Muscle of leg (tissue), 11 donors: ENCODE data around the gene SBNO1. TPM values are rescaled to one million over a fixed set of nuclear protein-coding genes. Genes with fewer than 3 reads are reported as not detected.
"Not testable (repeated sequence)": the region's sequence is repeated elsewhere in the genome, so short reads cannot be mapped to it uniquely, and the experiment has no call there.

ENCODE experiments used
- DNase-seq: peaks from one replicate; pipeline ENCODE4 v3.0.0; 2013
- H3K27ac ChIP-seq: one replicate; pipeline ENCODE4 v1.5.1; 2013; ENCODE audit warnings: mild to moderate bottlenecking, low read length, control low read depth
- H3K27me3 ChIP-seq: one replicate; pipeline ENCODE4 v1.6.1; 2013; ENCODE audit warnings: low read length; ENCODE audit not compliant: control insufficient read depth, insufficient read depth
- H3K36me3 ChIP-seq: one replicate; pipeline ENCODE4 v1.6.1; 2013; ENCODE audit warnings: low read length; ENCODE audit not compliant: control insufficient read depth, insufficient read depth
- H3K4me1 ChIP-seq: one replicate; pipeline ENCODE4 v1.6.1; 2013; ENCODE audit warnings: low read length; ENCODE audit not compliant: control insufficient read depth, insufficient read depth
- H3K4me3 ChIP-seq: one replicate; pipeline ENCODE4 v1.5.1; 2013; ENCODE audit warnings: low read length, control low read depth
- H3K9me3 ChIP-seq: replicated peaks from 2 replicates; pipeline ENCODE4 v1.6.1; 2013; ENCODE audit warnings: low read depth, low read length; ENCODE audit not compliant: control insufficient read depth
- WGBS: methylation state at CpG from one replicate; pipeline ENCODE4 v1.1.5; 2013; ENCODE audit warnings: missing lambda C conversion rate; ENCODE audit not compliant: insufficient coverage; 5-methylcytosine and 5-hydroxymethylcytosine counted together
- polyA plus RNA-seq, 8 donors: library from polyadenylated mRNA; unstranded; fragments of 120-200 nt; gene quantifications; one replicate each; pipeline versions ENCODE4 v1.2.1 to v1.2.3, GENCODE V29; 2013; ENCODE audit warnings: inconsistent platforms in 1 of 8, low replicate concordance in 1 of 8; ENCODE audit not compliant: insufficient read length in 8 of 8, insufficient read depth in 1 of 8
- total RNA-seq: library from RNA; stranded (reverse); fragments of 120-200 nt; gene quantifications from one replicate; pipeline ENCODE4 v1.2.4, GENCODE V29; 2013

SBNO1 gene
- total and polyA plus RNA-seq, 9 donors: 9.8 to 19.9 (median 16.2) TPM

GRCh38 chr12:123389560-123390351 is 25.1 kb upstream of the SBNO1 start:
- 4% methylated on average over 60 of the region's 66 CpGs for WGBS

GRCh38 chr12:123388951-123389559 is 24.4 kb upstream of the SBNO1 start:
- H3K9me3 ChIP-seq: no peaks in the 10 kb centered on the region
- peaks cover 30% of the 10 kb centered on the region for H3K36me3 ChIP-seq
- DNase-seq: no peak
- H3K4me1 ChIP-seq: peaks cover 38% of the 10 kb centered on the region
- no peak overlapping the region for H3K4me3 ChIP-seq
- no peak overlapping the region for H3K27ac ChIP-seq
- under 1% methylated on average over 55 of the region's 102 CpGs for WGBS
- no peaks in the 10 kb centered on the region for H3K27me3 ChIP-seq

More at GRCh38 chr12:123389560-123390351, 25.1 kb upstream of the SBNO1 start:
- Histone ChIP-seq H3K4me1 (peaks cover 35% of the 10 kb centered on the region), H3K36me3 (peaks cover 36% of the 10 kb centered on the region), H3K27ac (peak overlapping the region; percentile 36), H3K4me3 (peak overlapping the region; percentile 60), H3K9me3 (no peaks in the 10 kb centered on the region), H3K27me3 (no peaks in the 10 kb centered on the region)
- peak; percentile 33 for DNase-seq

- peak; percentile 93 for DNase-seq
- H3K27me3 ChIP-seq: no peaks in the 10 kb centered on the region
- H3K4me3 ChIP-seq: peak overlapping the region; percentile 65
- under 1% methylated on average over 42 of the region's 52 CpGs for WGBS
- no peaks in the 10 kb centered on the region for H3K9me3 ChIP-seq
- peaks cover 39% of the 10 kb centered on the region for H3K4me1 ChIP-seq
- H3K27ac ChIP-seq: peak overlapping the region; percentile 96
- H3K36me3 ChIP-seq: peaks cover 27% of the 10 kb centered on the region
These were observed 23.7 kb upstream of the SBNO1 start for GRCh38 chr12:123388177-123388950.

- peaks cover 42% of the 10 kb centered on the region for H3K4me1 ChIP-seq
These were observed 23.0 kb upstream of the SBNO1 start for GRCh38 chr12:123387508-123388176.

GRCh38 chr12:123385536-123385935 is 20.9 kb upstream of the SBNO1 start:
- no CpG with 5 or more reads among the region's 9 CpGs for WGBS
- not testable (repeated sequence) for DNase-seq, H3K27me3 ChIP-seq, H3K4me3 ChIP-seq, H3K9me3 ChIP-seq, H3K36me3 ChIP-seq, H3K27ac ChIP-seq
- H3K4me1 ChIP-seq: peaks cover 30% of the 10 kb centered on the region

More at GRCh38 chr12:123387508-123388176, 23.0 kb upstream of the SBNO1 start:
- DNase-seq: peak; percentile 18
- Histone ChIP-seq H3K9me3 (no peaks in the 10 kb centered on the region), H3K27ac (peak overlapping the region; percentile 96), H3K27me3 (no peaks in the 10 kb centered on the region), H3K4me3 (no peak overlapping the region), H3K36me3 (peaks cover 22% of the 10 kb centered on the region)
- WGBS: 74% methylated on average over 2 of the region's 8 CpGs

- no peak overlapping the region for H3K27ac ChIP-seq
- H3K27me3 ChIP-seq: no peaks in the 10 kb centered on the region
- WGBS: no CpG with 5 or more reads among the region's 1 CpG
- peaks cover 25% of the 10 kb centered on the region for H3K4me1 ChIP-seq
- DNase-seq: no peak
- H3K4me3 ChIP-seq: peak overlapping the region; percentile 92
- no peaks in the 10 kb centered on the region for H3K9me3 ChIP-seq
- H3K36me3 ChIP-seq: no peaks in the 10 kb centered on the region
These were observed 20.3 kb upstream of the SBNO1 start for GRCh38 chr12:123384994-123385376.

- Histone ChIP-seq H3K9me3 (no peaks in the 10 kb centered on the region), H3K27ac (peak overlapping the region; percentile 90), H3K27me3 (no peaks in the 10 kb centered on the region), H3K4me1 (peaks cover 21% of the 10 kb centered on the region), H3K4me3 (peak overlapping the region; percentile 92), H3K36me3 (no peaks in the 10 kb centered on the region)
- peak; percentile 48 for DNase-seq
- WGBS: under 1% methylated on average over 19 of the region's 41 CpGs
These were observed 19.8 kb upstream of the SBNO1 start for GRCh38 chr12:123384318-123384993.

GRCh38 chr12:123382684-123383083 is 18.0 kb upstream of the SBNO1 start:
- Histone ChIP-seq H3K36me3 (no peaks in the 10 kb centered on the region), H3K9me3 (no peaks in the 10 kb centered on the region), H3K4me1 (peaks cover 13% of the 10 kb centered on the region), H3K27me3 (no peaks in the 10 kb centered on the region), H3K27ac (no peak overlapping the region), H3K4me3 (no peak overlapping the region)
- WGBS: no CpG with 5 or more reads among the region's 14 CpGs
- DNase-seq: no peak

GRCh38 chr12:123379391-123379790 is 14.7 kb upstream of the SBNO1 start:
- Histone ChIP-seq H3K27ac (no peak overlapping the region), H3K9me3 (no peaks in the 10 kb centered on the region), H3K36me3 (no peaks in the 10 kb centered on the region), H3K27me3 (no peaks in the 10 kb centered on the region), H3K4me3 (no peak overlapping the region), H3K4me1 (peaks cover 4% of the 10 kb centered on the region)
- no CpG with 5 or more reads among the region's 5 CpGs for WGBS
- no peak for DNase-seq
